Renal cortical epithelial cell (primary cell): ENCODE results near the gene SORBS2. TPM values are rescaled to one million over a fixed set of nuclear protein-coding genes. Genes with fewer than 3 reads are reported as not detected.
A peak's percentile ranks its signal among the peaks of the same experiment; 100 is the strongest.
"Not testable (repeated sequence)": the region's sequence is repeated elsewhere in the genome, so short reads cannot be mapped to it uniquely, and the experiment has no call there.

Experiments used
- DNase-seq: peaks from one replicate; pipeline ENCODE4 v3.0.0-alpha.2; 2011; ENCODE audit warnings: low read depth
- total RNA-seq: library from RNA; depleted of rRNA; stranded (reverse); fragments of >200 nt; gene quantifications from 2 replicates; pipeline ENCODE4 v1.2.3, GENCODE V29; 2014

Gene SORBS2
- total RNA-seq, result 9.7 and 45.1 TPM in 2 replicates

- peak; percentile 86 for DNase-seq
These were observed at the start of gene SORBS2 for GRCh38 chr4:185811509-185812364. Gene SORBS2, minus strand, starts transcription at chr4:185812194. Its CDS starts 121,623 bp downstream, at chr4:185690571.

DNA sequence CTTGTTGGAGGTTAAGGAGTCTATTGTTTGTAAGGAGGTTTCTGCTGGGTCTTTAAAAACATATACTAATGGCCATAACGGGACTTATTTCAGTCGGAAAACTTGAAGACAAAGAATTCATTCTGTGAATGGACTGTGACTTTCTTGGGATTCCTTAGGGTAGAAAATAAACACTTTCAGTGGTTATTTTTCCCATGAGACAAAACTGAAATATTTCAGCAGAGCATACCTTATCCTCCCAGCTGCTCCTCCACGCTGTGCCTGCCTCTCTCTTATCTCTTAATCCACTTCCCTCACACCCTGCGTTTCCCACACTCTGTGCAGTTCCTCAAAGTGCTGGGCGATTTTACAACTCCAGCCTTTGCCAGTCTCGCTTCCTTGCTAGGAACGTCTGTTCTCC is 47.1 kb upstream of the SORBS2 start:
- DNase-seq, result no peak

DNA sequence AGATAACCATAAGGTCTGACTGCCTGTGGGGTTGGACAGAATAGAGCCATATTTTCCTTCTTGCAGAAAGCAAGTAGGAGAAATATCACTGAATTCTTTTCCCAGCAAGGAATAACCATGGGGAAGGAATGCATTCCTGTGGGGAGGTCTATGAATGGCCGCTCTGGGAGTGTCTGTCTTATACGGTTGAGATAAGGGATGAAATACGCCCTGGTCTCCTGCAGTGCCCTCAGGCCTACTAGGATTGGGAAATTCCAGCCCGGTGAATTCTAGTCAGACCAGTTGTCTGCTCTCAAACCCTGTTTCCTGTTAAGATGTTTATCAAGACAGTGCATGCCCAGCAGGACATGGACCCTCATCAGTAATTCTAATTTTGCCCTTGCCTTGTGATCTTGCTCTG is 45.6 kb upstream of the SORBS2 start:
- not testable (repeated sequence) for DNase-seq

DNA sequence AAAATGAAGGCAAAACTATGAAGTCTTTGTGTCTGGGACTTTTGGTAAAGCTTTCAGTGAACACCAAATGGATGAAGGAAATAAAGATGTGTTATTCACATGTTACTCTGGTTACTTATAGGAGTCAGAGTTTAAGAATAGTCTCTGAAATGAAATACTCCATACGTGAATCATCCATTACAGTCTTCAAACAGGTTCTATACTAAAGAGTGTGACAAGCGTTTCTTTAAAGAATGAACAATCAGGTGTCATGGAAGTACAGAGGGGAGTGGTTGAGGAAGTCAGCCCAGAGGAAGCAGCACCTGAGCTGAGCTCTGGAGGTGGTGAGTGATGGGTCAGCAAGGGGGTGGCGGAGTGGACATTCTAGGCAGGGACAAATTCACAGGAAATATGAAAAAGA is 41.8 kb upstream of the SORBS2 start:
- peak; percentile 16 for DNase-seq

DNA sequence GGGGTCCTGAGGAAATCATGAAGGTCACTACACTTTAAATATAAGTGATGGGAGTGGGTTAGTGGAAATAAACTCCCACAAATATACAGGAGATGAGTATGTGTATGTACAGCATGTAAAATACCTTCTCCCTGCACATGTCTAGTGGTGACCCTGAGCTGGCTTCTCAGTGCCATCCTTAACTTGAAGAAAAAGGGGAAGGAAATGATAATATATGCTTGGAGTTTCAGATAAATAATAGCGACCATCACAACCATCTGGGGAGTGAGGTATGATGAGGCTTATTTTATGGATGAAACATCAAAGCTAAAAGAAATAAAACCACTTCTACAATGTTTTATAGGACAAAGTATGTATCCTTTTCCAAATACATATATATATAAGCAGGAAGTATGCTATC is 41.0 kb upstream of the SORBS2 start:
- DNase-seq, result no peak

DNA sequence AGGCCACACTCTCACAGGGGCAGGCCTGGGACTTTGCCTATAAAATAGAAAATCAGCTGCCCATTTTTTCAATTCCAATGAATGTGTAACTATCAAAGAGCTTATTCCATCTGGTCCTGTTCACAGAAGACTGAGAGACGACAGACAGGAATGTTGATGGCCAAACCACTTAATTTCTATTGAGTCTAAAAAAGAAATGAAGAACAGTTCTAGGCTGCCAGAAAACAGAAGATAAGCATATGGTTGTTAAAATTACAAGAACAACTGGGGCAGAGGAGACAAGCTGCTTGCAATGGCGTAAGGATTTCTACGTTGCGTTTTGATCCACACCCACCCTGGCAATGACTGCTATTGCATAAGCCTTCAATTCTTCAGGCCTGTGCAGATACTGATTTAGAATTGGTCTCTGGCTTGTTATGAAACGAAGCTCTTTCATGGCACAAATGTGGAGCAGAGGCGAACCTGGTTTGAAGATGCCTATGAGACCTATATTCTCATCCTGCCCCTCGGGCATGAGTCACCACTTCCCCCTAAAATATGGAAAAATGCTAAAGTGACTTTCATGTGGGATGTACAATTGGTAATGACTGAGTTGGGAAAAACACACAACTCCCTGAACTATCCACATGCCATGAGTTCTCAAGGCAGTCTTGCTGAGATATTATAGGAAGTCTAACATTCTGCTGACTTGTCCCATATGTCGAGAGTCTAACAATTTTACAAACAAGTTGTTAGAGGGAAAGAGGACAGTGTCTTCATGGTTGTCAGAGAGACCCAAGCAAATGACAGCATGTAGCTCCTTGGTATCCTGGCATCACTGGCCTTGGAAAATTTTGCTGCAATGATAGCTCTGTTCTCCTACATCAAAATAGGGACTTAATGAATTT is 37.9 kb upstream of the SORBS2 start:
- no peak for DNase-seq

GRCh38 chr4:185847352-185848097 is 35.5 kb upstream of the SORBS2 start:
- peak; percentile 63 for DNase-seq

GRCh38 chr4:185846505-185847150 is 34.6 kb upstream of the SORBS2 start:
- no peak for DNase-seq

DNA sequence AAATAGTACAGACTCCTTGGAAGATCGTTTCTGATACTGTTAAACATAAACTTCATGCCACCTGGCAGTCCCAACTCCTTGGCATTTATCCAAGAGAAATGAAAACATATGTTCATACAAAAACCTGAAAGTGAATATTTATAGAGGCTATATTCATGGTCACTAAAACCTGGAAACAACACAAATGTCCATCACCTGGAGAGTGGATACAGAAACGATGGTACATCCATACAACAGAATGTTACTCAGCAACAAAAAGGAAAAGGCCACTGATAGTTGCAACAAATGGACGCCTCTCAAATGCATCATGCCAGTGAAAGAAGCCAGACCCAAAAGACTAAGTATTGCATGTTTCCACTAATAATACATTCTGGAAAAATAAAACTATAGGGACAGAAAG is 34.0 kb upstream of the SORBS2 start:
- DNase-seq, result no peak

- DNase-seq, result no peak
These were observed 29.5 kb upstream of the SORBS2 start for GRCh38 chr4:185841451-185841850.

DNA sequence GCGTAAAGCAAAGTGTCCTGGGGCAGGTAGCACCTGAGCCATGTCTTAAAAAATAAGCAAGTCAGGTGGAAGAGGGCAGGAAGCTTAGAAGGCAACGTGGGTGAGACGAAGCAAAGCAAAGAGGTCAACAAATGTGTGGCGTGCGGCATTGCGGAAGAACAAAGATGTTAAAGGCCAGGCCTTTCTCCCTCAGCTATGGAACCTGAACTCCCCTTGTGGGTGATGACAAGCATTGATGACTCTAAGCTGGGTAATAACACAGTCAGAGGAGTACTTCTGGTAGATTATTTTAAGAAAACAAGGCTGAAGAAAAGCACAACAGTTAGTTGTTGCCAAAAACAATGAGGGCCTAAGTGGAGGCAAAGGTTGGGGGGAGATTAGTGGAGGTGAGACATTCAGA is 29.0 kb upstream of the SORBS2 start:
- no peak for DNase-seq

GRCh38 chr4:185840201-185840600 is 28.2 kb upstream of the SORBS2 start:
- DNase-seq, result no peak

DNA sequence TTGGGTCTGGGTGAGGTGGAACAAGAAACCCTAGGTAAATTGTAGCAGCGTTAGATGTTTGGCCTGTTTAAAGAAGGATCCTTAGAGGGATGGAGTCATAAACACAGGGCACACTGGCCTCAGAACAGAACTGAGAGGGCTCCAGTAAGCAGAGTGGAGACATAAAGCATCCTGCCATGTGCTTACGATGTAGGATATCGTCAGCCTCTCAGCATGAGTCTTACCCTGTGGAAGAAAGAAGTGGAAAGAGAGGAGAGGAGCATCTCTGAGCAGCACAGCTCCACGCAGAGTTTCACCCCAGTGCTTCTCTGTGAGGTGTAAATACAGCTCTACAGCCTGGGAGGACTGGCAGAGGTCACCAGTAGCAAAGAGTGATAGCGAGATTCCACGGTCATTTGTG is 27.8 kb upstream of the SORBS2 start:
- DNase-seq, result no peak

GRCh38 chr4:185839194-185839712 is 27.3 kb upstream of the SORBS2 start:
- DNase-seq, result peak; percentile 99

- no peak for DNase-seq
These were observed 26.7 kb upstream of the SORBS2 start for GRCh38 chr4:185838514-185839193.

DNA sequence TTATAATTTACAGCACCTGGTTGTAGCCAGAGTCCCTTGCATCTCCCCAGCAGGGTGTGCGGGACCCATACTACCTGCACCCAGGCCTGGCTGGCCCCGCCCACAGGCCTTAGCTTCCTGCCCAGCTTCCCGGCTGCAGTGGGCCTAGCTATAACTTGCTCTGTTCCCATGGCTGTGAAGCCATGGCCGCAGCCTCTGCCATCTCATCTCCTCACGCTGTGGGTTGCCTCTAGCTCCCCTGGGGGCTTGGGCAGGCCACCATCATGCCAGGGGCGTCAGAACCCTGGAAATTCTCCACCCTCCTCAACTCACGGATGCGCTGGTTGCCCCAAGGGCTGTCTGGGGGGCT is 26.1 kb upstream of the SORBS2 start:
- no peak for DNase-seq

DNA sequence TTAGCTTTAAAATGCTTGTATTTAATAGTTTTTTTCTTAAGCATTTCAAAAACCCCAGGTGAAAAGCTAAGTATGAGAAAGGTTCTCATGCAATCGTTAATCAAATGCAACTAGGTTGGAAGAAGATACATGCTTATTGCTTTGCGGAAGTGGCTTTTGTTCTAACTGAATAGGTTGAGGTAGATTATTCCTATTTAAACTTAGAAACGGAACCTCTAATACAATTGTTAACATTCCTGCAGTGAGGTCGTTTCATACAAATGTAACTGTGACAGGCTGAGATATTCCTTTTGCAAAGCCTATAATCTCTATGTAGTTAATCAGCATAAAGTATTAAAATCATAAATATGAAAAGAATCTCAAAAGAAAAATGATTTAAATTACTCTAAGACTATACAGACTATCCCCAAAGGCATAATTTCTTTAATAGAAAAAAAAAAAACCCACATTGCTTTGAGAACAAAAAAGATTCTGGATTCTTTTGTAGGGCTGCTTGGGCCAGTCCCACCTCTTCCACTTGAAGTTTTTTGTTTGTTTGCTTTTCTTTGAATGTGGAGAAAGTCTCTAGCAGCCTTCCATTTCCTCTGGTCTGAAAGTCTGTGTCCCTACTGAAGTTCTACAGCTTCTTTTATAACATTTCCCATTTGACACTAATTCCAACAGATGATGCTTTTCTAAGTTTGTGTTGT is 25.6 kb upstream of the SORBS2 start:
- no peak for DNase-seq

DNA sequence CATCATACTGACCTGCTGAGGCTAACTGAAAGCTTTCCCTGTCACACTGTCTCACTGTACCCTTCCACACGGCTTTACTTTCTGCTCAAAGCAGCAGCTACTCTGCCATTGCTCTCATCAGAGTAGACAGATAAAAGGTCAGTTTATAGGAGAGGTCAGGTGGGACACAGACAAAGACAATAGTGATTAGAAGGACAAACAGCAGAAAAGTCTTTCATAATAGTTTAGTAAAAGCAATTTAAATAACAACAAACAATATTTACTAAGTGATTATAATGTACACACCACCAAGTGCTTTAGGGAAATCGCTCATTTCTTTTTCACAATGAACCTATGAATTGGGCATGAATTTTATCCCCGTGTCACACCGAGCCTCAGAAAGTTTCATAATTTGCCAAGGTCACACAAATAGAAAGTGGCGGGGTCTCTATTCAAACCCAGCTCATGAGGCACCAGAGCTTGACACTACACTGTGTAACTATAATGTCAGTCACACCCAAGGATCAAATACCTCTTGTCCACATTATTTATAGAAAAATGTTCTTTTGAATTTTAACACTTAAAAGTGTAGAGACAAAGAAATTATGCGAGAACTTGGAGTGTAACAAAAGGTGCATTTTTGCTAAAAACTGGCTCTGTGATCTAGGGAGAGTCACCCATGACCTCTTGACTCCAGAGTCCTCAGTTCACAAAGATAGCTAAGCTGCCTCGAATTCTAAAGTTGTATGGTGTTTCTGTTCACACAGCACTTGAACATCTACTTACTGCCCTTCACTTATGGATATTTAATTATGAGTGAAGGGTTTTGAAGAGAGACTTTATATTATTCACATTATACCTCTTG is 24.5 kb upstream of the SORBS2 start:
- no peak for DNase-seq

- DNase-seq, result no peak
These were observed 23.8 kb upstream of the SORBS2 start for GRCh38 chr4:185835814-185836213.
